Muscle of back (tissue), 13 donors: ENCODE data around the gene THNSL1. TPM values are rescaled to one million over a fixed set of nuclear protein-coding genes. Genes with fewer than 3 reads are reported as not detected.
"Not testable (repeated sequence)": the region's sequence is repeated elsewhere in the genome, so short reads cannot be mapped to it uniquely, and the experiment has no call there.

Experiments
- DNase-seq, 3 donors: peaks; one replicate each; pipeline versions ENCODE4 v3.0.0 to v3.0.0-alpha.2; 2013
- long read RNA-seq, 9 donors: transcript quantifications; one replicate each; lab custom pipeline, GENCODE V29; 2026
- polyA plus RNA-seq, 10 donors: library from polyadenylated mRNA; unstranded; fragments of 120-200 nt; gene quantifications; one replicate each; pipeline ENCODE4 v1.2.1, GENCODE V29; 2013; ENCODE audit not compliant: insufficient read length in 10 of 10

Gene THNSL1
- 1 to 10 TPM; 5.0 to 8.1 (median 6.2) TPM for polyA plus RNA-seq
- long read RNA-seq, donor 1, partial matches to known transcripts = 0 of 2 reads
- long read RNA-seq, donor 1, other reads (novel, unspliced or antisense) = 0 of 2 reads
- long read RNA-seq, donor 2, partial matches to known transcripts = 0 of 3 reads
- long read RNA-seq, donor 2, other reads (novel, unspliced or antisense) = 0 of 3 reads
- long read RNA-seq, donor 3 = 0 reads
- long read RNA-seq, donor 4, partial matches to known transcripts = 0 of 3 reads
- long read RNA-seq, donor 4, other reads (novel, unspliced or antisense) = 0 of 3 reads
- long read RNA-seq, donor 5, partial matches to known transcripts = 0 of 2 reads
- long read RNA-seq, donor 5, other reads (novel, unspliced or antisense) = 0 of 2 reads
- long read RNA-seq, donor 6, partial matches to known transcripts = 0 of 4 reads
- long read RNA-seq, donor 6, other reads (novel, unspliced or antisense) = 0 of 4 reads
- long read RNA-seq, donor 7, partial matches to known transcripts = 0 of 2 reads
- long read RNA-seq, donor 7, other reads (novel, unspliced or antisense) = 0 of 2 reads
- long read RNA-seq, donor 8, partial matches to known transcripts = 0 of 1 reads
- long read RNA-seq, donor 8, other reads (novel, unspliced or antisense) = 0 of 1 reads
- long read RNA-seq, donor 9, partial matches to known transcripts = 0 of 1 reads
- long read RNA-seq, donor 9, other reads (novel, unspliced or antisense) = 0 of 1 reads

- peak; percentile 99 for DNase-seq
Observed at GRCh38 chr10:25016376-25017153, at the start of gene THNSL1. THNSL1 (plus strand) TSS chr10:25016612; CDS start chr10:25023224, 6,612 bp downstream.

- no peak for DNase-seq
Observed at GRCh38 chr10:24966962-24967481, 49.4 kb upstream of the THNSL1 start.

DNA sequence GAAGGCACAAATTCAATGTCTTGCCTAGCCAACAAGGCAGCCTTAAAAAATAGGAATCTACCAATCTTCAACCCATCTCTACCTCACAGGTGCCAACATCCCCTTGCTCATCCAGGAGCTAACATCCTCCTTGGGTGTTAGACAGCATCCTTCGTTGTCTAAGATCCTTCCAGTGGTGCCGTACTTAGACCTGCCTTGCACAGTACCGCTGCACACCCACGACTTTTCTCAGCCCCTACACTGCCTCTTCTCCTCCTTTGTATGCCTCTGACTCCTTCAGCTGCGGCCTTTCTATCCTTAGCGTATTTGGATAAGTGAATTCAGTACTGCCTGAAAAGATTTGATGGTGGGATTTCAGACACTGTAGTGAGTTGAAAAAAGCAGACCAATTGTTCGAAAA is 48.1 kb upstream of the THNSL1 start:
- no peak for DNase-seq

- not testable (repeated sequence) for DNase-seq
Observed at GRCh38 chr10:24968951-24969350, 47.5 kb upstream of the THNSL1 start.

DNA sequence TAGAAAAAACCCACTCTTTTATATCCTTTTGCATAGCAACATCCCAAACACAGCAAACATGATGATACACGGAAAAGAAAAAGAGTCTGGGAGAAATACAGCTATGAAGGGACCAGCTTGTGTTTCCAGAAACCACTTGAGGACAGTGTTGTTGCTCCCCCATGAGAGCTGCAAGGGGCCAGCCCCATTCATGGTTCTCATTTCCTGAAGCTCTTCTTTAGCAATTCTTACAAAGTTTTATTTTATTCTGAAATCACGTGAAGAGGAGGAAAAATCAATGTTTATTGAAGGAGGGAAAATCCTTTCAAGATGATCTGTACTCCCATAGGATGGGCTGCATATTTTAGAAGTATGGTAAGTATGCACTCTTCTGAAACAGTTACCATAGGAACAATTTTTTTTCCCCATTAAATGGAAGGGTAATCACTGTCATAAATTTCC is 46.6 kb upstream of the THNSL1 start:
- peak; percentile 69 to 92 (median 77) for DNase-seq

DNA sequence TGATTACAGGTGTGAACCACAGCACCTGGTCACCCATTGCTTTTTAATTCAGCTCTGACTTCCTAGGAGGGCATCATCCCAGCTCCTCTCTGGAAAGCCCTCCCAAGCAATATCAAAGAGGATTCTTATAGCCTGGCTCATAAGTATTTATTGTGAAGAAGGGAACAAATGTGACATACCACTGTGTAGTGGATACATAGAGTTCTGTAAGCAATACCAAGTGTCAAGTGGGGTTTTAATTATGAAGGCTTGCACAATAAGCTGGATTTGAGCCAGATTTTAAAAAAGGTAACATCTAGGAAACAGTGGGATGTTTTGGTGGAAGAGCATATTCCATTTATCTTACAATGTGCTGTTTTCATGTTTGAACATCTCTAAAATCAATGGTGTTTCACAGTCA is 45.0 kb upstream of the THNSL1 start:
- no peak for DNase-seq

GRCh38 chr10:24973163-24973562 is 43.2 kb upstream of the THNSL1 start:
- DNase-seq = no peak

DNA sequence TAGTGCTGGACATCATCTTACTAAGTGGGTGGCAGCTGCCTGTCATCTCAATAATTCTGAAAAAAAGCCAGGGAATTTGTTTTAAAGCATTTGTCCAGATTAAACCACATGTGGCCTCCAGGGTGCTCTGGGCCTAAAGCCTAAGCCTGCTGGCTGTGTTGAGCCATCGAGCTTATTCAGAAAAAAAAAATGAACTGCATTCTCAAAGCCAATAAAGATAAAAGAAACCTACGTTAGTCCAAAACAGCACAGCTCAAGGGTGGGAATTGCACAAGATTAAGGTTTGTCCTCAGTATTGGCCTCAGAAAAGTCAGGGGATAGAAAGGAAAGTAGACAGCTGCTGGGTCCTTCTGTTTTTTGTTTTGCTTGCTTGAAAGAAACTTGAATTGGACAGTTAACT is 41.4 kb upstream of the THNSL1 start:
- peak; percentile 83 to 93 (median 85) for DNase-seq

- no peak for DNase-seq
Observed at GRCh38 chr10:24979685-24980084, 36.7 kb upstream of the THNSL1 start.

DNA sequence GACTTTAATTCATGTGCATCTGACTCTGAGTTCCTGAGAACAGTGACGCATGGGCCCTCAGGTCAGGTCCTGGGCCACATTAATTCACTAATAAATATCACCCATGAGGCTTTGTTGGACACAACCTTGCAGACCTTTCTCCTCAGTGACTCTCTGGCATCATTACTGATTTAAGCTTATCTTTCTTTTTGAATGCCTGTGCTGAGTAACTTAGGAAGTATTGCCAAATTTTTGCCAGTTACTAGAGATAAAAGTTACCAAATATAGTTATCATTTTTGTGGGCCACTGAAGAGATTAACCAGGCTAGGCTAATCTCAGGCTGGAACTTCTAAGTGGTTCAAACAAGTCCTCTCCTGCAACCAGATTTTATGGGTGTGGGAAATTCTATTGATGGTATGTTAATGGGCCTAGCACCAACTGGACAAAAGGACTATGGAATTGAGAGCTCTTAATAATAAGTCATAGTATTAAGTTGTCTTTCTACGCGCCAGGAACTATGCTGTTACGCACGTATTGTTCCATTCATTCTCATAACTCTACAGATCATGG is 35.2 kb upstream of the THNSL1 start:
- no peak for DNase-seq

DNA sequence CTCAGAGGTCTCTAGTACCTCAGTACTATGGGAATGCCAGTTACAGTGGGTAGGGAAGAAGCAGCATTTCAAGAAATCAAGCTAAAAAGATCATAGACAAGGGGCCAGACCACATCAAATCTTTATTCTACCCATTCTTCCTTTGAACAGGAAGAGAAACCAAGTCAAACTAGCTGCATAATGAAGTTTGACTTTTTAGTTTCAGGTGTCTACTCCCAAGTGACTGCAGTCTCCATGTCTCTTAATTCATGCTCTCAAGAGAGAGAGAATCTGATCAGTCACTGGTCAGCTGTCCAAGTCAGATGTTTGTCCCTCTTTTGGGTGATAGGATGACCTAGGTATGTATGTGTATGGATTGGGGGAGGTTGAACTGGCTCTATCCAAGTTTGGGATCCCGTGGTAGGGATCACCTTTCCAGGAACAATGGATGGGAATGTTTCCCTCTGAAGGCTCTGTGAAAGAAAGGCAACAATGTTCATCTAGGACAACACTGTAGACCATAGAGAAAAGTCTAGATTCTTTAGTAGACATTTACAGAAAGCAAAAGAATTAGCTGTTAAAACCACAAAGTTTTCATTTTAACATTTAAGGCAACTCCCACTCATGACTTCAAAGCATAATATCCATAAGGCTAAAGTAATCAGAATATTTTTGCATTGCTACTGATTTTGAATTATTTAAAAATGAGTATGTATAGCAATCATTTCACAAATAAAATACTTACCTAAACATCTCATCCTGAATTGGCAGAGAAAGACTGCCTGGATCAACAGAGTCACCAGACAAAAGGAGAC is 33.9 kb upstream of the THNSL1 start:
- no peak for DNase-seq

- no peak for DNase-seq
Observed at GRCh38 chr10:24983130-24983529, 33.3 kb upstream of the THNSL1 start.

DNA sequence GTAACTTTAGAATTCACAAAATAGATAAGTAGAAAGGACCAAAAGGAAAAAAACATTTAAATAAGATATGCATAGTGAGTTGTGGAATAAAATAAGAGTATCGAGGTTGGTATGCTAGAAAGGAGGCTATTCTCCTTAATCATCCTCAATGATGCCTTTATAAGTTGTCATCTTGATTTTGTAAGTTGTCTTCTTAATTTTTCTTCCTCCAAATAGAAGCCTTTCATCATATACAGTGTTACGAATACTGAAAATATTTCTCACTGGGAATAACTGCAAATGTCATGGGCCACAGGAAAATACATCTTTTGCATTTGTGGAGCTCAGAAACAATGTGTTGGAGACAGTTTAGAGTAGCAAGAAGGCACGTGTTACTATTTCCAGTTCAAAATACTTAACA is 32.5 kb upstream of the THNSL1 start:
- no peak for DNase-seq

DNA sequence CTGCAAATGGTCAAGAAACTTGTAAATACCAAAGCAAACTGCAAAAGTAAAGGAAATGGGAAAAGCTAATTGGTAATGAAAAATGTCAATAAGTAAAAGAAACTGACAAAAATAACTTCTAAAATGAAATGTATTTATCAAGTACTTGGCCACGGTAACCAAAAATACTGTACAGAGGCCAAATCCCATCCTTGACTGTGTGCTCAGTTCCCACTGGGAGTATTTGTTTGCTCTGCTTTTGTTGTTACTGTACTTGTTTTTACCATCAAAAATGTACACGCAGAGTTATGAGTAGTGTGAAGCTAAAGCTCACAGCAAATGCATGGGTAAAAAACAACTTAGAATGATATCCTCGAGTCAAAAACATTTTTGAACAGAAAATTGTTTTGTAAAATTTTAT is 31.5 kb upstream of the THNSL1 start:
- DNase-seq = peak; percentile 54 to 83 (median 56)

GRCh38 chr10:24988831-24989640 is 27.4 kb upstream of the THNSL1 start:
- no peak for DNase-seq

- DNase-seq = no peak
Observed at GRCh38 chr10:24989867-24990266, 26.5 kb upstream of the THNSL1 start.

DNA sequence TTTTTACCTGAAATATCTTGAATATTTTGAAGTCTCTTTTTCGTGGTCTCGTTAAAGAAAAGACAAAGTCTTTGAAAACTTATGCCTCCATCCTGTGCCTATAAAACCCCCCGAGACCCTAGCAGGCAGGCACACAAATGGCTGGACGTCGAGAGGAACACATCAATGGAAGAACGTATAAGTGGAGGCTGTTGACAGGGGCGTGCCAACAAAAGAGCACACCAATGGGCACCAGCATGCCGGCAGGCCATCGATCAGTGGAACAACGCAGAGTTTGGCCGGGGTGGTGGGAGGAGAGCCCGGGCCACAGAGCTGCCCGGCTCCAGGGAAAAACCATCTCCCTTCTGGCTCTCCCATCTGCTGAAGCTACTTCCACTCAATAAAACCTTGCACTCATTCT is 25.1 kb upstream of the THNSL1 start:
- DNase-seq = no peak

DNA sequence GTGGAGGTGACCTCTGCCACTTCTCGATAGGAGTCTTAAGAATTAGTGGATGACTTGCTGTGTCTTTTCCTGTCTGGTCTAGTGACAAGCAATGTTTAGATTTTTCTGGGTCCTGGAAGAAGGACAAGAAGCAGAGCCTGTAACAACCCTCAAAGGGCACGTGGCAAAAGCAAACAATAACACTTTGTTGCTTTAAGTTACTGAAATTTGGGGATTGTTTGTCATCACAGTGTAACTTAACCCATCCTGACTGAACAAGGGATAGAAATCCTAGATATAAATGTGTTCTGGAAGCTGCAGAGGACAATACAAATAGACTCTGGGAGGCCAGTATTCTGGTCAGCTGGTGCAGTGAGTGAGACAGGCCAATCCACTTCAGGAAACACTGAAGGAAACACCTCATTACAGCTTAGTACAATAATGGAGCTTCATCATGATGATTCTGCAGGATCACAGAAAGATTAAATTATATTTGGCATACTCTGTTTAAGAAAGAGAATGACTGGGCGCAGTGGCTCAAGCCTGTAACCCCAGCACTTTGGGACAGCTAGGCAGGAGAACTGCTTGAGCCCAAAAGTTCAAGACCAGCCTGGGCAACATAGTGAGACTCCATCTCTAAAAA is 23.8 kb upstream of the THNSL1 start:
- DNase-seq = no peak

GRCh38 chr10:24993237-24993958 is 23.0 kb upstream of the THNSL1 start:
- DNase-seq = no peak
